Gastrocnemius medialis (tissue), 4 donors: ENCODE measurements around the gene GPNMB.

ENCODE experiments used
- CTCF ChIP-seq, 5 experiments: fragments of 450-650 bp in 3 of 5; fragments of 200-600 bp in 2 of 5; sonication (generic) in 2 of 5; IDR thresholded peaks in 4 of 5; conservative IDR thresholded peaks in 1 of 5; 1 replicate in 4 of 5; 2 replicates in 1 of 5; pipeline ENCODE4 v1.5.1; 2016 to 2019; ENCODE audit warnings: antibody characterized with exemption in 5 of 5, mild to moderate bottlenecking in 3 of 5, moderate library complexity in 3 of 5
- POLR2A ChIP-seq, 2 donors: fragments of 450-650 bp; IDR thresholded peaks; one replicate each; pipeline ENCODE4 v1.6.1; 2017; ENCODE audit warnings: antibody characterized with exemption in 2 of 2, mild to moderate bottlenecking in 2 of 2, moderate library complexity in 2 of 2

GRCh38 chr7:23211589-23211988 is 35.0 kb upstream of the GPNMB start:
- TF ChIP-seq POLR2A (IDR thresholded peaks at IDR 0.05) (no peak), CTCF (IDR thresholded peaks at IDR 0.05 in 4 of 5, conservative IDR thresholded peaks at IDR 0.05 in 1 of 5) (no peak)
